ENCODE data around the gene TNFRSF19.
A peak's percentile ranks its signal among the peaks of the same experiment; 100 is the strongest.

Gene TNFRSF19

DNA sequence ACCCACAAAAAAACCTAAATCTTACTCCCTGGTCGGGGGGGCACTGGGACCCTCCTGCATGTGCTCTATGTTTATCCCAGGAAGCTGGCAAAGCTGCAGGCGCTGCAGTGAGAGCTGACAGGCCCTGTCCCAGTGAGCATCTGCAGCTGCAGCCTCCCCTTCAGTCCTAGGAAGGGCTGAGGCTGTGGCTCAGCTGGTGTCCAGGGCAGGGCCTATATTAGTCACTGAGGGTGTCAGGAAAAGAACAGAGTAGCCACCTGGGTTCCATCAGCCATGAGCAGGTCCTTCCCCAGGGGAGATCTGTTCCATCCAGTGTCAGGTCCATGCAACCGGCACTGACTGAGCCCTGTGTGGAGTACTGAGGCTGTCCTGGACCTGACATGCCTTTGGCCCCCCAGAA lies 120.5 kb downstream of the TNFRSF19 start:
- DNase-seq = no peak

DNA sequence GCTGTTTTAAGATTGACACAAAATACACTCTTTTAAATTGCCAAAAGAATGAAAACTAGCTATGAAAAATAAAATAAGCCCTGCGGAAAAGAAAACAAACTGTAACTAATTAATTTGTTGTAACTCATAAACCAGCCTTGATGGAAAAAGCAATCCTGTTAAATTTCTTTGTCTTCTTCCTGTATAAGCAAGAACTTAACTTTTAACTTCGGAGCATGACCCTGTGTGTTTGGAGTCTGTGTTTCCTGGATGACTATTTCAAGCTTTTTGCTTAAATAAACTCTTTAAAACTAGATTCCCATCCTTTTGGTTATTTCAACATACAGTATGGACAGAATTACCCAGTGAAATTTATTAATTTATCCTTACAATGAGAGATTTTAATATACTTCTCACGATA lies 122.6 kb downstream of the TNFRSF19 start:
- no peak for DNase-seq

DNA sequence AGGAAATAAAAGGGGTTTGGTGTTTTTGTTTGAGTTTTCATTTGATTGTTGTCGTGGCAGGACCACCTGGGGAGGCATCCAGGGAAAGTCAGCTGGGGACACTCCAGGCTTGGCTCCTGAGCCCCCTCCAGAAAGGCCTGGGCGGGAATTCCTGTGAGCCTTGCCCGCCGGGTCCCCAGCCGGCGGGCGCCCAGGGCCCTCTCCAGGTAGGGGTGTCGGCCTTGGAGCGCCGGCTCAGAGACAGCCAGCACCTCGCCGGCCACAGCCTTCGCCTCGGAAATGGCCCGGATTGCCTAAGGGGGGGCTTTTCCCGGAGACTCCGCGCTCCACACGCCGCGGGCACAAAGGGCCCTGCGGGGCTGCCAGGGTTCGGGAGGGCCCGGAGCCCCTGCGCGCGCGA lies 125.0 kb downstream of the TNFRSF19 start:
- no peak for DNase-seq

DNA sequence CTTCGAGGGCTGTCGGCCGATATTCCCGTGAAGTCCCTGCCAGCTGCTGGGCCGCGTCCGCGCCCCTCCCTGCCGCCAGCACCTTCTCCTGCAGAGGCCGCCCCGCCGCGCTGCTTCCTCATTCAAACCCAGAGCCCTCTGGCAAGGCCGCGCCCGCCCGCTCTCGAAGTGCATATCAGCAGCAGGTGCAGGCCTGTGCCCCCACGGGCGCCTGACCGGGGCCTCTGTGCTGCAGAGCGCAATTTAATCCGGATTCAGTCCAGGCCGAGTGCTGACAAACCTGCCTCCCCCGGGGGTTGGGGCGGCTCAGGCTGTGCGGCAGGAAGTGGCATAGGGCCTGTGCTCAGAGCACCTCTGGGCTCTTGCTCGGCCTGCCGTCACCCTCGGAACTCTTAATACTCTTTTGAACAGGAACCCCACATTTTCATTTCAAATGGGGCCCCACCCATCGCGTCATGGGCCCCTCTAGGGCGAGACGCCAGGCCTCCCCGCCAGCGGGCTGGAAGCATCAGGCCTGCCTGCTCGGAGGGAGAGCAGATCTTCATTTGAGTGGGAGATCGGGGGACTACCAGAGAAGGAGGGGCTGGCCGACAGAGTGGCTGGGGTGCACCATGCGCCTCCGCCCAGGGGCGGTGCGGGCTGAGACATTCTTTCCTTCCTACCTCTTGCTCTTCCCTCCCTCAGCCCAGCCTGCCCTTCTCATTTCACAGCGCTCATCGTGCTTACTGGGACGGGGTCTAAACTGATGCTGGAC lies 125.7 kb downstream of the TNFRSF19 start:
- peak; percentile 12 to 74 (median 38) for DNase-seq

DNA sequence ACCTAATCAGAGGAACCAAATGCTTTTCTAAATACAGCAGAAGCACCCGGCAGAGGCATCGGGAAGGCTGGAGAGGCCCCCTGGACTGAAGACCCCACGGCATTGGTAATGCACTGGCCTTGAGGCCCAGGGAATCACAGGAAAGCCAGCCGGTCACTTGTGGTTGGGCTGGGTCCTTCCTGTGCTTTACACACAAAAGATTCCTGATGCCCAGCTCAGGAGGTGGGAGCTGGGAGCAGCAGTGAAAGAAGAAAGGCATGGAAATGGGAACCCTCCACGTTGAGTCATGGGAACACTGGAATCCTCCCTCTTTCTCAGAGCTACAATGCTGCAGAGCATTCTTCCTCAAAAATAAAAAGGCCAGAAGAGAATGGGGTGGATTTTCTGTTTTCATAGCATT lies 126.4 kb downstream of the TNFRSF19 start:
- no peak for DNase-seq

DNA sequence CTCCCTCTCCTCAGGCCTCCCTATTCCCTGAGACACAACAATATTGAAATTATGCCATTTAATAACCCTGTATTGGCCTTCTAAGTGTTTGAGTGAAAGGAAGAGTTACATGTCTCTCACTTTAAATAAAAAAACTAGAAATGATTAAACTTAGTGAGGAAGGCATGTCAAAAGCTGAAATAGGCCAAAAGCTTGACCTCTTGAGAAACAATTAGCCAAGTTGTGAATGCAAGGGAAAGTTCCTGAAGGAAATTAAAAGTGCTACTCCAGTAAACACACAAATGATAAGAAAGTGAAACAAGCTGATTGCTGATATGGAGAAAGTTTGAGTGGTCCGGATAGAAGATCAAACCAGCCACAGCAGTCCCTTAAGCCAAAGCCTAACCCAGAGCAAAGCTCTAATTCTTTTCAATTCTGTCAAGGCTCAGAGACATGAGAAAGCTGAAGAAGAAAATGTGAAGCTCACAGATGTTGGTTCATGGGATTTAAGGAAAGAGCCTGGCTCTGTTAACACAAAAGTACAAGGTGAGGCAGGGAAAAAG lies 127.6 kb downstream of the TNFRSF19 start:
- DNase-seq = no peak

DNA sequence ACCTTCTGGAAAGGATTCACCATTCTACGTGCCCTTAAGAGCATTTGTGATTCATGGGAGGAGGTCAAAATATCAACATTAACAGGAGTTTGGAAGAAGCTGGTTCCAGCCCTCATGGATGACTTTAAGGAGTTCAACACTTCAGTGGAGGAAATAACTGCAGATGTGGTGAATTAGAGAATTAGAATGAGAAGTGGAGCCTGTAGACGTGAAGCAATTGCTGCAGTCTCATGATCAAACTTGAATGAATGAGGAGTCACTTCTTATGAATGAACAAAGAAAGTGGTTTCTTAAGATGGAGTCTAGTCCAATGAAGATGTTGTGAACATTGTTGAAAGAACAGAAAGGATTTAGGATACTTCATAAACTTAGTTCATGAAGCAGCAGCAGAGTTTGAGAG lies 129.1 kb downstream of the TNFRSF19 start:
- no peak for DNase-seq

DNA sequence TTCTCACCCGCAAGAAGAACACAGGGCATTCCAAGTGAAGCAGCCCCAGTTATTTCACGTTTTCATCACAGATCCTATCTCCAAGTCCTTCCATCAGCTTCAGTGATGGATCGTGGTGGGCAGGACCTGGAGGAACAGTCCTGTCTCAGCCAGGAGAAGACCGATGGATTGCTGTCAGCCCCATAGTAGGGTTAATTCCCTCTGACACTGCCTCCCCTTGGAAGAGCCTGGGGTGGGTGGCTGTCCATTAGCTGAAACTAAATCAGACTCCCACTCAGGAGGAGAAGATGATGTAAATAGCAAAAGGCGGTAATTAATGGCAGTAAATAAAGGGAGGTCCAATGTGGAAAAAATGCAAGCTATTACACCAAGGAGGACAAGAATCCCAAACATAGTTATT lies 131.0 kb downstream of the TNFRSF19 start:
- no peak for DNase-seq

DNA sequence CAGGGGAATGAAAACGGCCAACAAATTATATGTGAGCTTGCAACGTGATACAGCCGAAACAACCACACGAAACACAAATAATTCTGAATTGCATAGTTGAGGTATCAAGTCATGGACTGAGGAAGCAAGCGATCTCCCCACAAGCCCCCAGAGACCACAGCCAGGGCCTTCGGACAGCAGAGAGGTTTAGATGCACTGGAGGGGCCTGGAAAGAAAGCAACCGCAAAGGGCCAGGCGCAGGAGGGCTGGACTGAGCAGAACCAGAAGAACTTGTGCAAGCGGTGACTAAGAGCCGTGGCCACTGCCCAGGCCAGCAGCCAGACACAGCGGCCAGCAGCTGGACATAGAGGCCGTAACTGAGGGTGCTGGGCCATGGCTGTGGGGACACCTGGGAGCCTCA lies 131.4 kb downstream of the TNFRSF19 start:
- no peak for DNase-seq

DNA sequence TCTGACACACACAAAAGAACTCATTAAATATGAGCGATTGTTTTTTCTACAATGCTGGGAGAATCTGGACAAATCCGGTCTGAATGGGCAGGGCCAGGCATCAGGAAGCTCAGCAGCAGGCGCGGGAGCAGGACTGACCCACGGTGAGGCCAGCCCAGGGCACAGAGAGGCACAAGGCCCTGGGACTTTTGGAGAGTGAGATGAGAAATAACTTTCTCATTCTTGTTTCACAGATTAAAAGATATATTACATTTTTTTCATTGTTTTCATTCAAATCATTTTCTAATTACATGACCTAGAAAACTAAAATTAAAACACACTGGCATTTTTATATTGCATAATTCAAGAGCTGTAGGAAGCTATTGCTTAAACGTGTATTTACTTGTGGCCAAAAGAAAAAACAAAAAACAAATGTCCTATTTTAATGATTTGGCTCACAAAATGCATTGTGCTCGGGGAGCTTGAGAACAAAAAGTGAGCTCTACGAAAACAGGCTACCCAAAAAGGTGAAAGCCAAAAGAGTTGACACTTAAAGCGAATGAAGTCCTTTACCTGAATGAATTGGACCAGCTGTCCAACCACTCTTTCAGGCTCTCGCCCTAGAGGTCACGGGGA lies 133.1 kb downstream of the TNFRSF19 start:
- DNase-seq = no peak

DNA sequence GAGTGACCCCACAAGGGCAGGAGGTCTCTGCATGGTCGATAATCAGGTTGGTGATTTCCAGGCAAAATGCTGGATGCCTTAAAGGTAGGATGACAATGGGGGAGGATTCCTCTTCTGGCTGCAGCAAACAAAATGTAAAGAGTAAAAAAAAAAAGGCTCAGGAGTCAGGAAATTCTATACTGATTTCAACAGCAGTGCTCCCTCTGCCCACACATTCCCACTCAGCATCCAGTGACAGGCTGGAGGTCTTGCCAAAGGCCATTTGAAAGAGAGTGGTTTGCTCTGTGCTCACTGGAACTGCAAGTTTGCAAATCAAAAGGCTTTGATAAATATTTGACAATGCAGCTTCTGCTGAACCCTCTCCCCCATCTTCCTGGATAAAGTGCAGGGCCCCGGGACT lies 135.4 kb downstream of the TNFRSF19 start:
- no peak for DNase-seq

DNA sequence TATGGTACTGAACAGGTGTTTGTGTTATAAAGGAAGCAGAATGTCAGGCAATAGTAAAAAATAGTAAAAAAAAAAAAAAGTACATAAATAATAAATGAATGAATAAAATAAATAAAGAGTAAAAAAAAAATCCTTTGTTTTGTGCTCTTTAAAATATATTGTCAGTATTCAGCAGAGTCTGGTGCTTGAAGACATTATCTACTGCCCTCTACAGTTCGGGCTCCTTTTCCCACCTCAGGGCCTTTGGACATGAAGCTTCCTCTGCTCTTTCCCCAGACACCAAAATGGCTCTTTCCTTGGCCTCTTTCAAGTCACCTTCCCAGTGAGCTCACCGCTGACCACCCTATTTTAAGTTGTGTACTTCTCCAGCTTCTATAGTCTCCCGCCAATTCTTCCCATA lies 137.5 kb downstream of the TNFRSF19 start:
- DNase-seq = no peak

DNA sequence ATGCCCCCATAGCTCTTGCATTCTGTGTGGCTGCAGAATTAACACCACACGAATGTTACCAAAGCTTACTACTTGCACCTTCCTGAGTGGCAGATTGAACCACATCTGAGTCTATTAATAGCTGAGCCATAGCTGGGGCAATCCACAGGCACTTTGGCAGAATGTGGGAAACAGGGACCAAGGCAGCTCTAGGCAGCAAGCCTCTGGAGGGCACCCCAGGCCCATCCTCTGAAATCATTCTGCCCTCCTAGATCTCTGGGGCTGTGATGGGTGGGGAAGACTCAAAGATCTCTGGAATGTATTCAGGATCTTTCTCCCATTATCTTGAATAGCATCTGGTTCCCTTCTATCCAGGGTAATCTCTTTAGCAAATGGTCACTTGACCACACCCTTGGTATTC lies 139.3 kb downstream of the TNFRSF19 start:
- DNase-seq = no peak

DNA sequence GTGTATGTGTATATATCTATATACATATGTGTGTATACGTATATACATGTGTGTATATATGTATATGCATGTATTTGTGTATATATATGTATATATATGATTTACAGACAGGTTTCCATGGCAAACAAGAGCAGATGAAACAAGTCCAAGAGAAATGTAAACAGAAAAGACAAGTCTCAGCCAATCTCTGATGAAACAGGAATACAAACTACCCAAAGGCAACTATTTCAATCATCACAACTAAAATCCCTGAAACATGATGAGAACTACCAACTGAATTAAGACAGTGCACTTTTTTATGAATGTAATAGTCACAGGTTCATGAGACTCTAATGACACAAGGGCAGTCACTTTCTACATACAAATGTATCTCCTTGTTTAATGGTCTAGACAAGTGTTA lies 140.2 kb downstream of the TNFRSF19 start:
- DNase-seq = no peak

DNA sequence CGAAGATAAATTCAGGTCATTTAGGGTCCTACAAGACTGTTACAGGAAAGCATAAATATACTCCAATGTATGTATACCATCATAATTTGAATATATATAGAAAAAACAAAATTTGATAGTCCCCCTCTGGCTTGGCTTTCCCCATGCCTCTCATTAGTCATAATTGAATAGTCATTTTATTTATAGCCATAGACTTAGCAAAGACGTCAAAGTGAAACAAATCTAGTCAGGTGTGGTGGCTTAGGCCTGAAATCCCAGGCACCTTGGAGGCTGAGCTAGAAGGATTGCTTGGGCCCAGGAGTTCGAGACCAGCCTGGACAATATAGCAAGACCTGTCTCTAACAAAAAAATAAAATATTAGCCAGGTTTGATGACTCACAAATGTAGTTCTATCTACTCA lies 141.1 kb downstream of the TNFRSF19 start:
- no peak for DNase-seq

DNA sequence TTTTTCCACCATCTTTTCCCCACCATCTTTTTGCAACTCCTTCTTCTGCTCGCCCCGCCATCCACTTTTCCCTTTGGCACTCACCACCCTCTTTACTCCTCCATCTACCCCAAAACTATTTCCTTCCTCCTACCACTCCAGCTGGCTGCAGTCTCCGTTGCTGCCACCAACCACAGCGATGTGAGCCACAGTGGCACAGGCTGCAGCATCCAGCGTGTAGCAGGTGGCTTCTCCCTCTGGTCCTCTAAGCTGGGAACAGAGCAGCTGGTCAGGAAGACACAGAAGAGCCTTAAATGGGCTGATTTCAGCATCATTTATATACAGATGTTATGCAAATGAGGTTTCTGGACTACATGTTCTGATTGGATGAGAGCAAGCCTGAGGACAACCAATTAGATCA lies 144.5 kb downstream of the TNFRSF19 start:
- DNase-seq = no peak

DNA sequence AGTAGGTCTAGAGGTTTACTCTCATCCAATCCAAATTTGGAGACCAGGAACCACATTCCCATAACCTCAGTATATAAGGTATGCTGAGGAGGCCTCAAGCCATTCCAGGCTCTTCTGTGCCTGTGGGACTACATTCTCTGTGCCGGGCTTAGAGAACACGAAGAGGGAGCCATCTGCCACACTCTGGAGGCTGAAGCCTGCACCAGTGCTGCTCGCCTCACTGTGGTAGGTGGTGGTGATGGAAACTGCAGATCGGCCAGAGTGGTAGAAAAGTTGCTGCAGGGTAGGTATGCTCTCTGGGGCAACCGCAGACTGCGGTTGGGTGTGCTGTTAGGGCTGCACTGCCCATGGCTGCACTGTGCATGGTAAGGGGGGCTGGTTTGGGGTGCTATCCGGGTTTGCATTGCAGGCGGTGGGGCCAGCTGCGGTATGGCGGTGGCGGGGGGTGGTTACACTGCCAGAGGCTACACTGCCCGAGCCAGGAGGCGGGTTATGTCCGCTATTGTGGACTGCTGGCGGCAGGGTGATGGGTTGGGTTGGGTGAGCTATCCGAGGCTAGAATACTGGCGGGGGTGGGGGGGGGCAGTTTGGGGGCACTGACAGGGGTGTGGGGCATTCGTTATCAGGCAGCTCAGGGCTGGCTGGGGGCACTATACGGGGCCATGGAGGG lies 145.0 kb downstream of the TNFRSF19 start:
- no peak for DNase-seq

DNA sequence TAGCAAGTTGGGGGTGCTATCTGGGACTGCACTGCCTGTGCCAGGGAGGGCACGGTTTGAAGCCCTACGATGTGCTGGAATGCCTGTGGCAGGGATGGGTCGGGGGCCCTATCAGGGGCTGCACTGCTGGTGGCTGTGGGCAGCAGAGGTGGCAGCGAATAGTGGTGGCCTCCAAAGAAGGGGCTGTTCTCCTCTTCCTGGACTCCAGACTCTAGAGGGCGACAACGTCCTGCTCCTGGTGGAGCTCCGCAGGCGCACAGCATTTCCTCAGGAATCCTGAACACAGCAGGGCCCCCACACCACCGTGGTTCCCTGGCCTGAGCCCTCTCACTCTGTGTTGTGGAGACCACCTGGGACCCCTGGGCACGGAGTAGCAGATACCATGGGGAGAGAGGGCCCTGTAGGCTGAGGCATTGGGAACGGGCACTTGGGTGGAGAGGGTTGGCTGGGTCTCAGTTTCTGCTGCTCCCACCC lies 145.6 kb downstream of the TNFRSF19 start:
- no peak for DNase-seq

DNA sequence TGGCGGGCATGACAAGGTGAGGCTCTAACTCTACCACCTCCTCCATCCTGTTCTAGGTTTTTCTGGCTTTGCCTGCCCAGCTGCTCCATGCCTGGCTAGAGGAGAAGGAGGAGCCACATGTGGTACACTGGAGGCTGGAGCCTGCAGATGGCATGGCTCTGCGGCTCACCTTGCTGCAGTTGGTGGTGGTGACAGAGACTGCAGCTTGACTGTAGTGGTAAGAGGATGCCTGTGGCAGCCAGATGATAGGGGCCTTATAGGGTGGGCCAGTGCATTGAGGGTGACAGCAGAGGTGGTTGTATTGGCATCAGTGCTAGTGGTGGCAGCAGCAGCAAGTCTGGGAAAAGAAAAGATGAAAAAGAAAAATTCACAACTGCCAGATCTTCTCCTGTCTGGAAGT lies 146.2 kb downstream of the TNFRSF19 start:
- DNase-seq = peak in 1 of 6 experiments; percentile 1

DNA sequence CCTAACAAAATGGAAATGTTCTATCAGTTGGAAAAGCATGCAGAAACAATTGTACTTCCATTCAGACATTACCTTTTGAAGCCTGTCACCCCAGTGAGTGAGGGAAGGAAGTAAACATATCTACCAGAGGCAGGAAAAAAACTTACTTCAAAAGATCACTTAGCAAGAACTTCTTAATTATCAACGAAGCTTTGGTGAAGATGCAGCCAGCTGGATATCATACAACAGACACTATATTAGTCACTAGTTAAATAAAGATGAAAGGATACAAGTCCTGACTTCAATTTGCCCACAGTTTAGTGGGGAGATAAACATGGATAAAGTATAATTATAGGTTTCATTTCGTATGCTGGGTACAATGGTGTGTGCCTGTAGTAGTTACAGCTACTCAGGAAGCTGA lies 148.8 kb downstream of the TNFRSF19 start:
- DNase-seq = peak in 3 of 6 experiments; percentile 1 to 6 (median 3)

DNA sequence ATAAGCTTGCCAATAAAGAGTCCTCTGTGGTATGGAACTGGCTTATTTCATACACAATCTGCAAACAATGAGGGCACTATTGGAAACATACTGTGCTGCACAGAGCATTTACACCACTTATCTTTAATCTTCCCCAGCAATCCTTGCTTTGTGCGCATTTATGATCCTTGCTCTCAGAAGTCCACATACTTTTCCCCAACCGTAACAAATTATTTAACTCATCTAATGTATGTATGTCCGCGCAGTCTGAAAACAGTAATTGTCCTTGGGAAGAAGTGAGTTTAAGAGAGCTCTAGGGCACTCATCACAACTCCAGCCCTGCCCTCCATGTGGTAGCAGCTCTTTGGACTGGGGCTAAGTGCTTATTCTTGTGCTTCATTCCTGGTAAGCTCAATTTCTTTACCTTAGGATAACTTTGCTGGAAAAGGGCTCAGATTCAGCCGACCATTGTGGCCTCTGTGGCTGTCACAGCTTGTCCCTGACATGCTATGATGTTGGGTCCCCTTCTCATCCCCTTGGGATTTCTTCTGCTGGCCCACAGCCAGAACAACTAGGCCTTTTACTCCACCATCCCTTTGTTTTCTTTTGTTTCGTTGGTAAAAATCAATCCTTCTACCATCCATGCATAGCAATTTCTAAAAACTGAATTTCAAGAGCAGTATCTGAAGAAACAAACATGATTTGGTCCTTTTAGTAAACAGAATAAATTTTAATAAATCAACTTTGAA lies 152.7 kb downstream of the TNFRSF19 start:
- no peak for DNase-seq

DNA sequence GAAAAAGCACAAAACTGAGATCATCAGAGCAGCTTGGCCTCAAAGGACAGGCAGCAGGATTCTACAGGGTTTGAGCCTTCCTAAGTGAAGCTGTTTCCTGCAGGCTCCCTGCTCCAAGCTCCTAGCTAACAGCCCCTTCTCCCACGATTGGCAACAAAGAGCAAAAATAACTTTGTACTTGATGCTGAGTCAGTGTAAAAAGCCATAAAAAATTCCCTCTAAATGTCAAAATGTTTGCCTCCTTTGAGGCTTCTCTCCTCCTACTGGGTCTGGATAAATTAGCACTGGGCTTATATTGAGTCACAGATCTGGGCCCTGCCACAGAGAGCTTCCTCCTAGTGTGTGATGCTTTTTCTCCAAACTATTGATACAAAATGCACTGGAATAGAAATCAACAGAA lies 153.3 kb downstream of the TNFRSF19 start:
- DNase-seq = no peak
